Stimulated activated CD4-positive, alpha-beta T cell treated with anti-CD3 and anti-CD28 coated beads, Interleukin-15, amount 100 ng/mL, for 48 hours (primary cell): Measurements from ENCODE around the gene DISP2.

ENCODE experiments used
- DNase-seq, 2 donors: peaks; one replicate each; pipeline ENCODE4 v3.0.0-alpha.2; 2020; ENCODE audit warnings: low read depth in 2 of 2

Gene DISP2

GRCh38 chr15:40388941-40389823, 31.2 kb downstream of the DISP2 start:
- no peak for DNase-seq

DNA sequence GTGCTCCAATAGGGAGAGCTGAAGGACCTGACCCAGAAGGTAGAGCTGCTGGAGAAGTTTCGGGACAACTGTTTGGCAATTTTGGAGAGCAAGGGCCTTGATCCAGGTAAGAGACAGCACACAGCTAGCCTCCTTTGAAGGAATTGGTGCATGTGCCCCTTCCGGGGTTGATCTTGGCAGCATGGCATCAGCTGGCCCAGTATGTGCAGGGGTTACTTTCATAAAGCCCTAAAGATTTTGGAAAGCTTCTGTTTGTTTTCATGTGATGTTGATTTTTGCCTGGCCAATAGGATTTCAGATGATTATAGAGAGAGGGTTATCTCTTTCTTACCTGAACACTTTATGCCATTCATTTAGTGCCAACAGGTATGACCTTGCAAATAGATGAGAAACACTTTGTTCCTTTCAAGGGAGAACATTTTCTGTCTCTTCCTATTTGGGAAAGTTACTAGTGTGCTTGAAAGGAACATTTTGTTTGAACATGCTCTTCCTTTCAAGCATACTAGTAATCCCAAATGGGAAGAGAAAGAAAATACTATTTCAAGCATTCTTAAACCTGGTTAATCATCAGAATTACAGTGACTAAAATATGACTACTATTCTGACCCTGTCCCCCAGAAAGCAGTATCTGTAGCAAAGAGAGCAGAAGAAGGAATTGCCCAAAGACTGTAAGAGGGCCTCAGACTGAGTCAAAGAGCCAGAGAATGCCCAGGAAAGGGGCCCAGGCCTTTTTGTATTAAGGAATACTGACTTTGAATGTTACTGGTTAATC, 32.0 kb downstream of the DISP2 start:
- DNase-seq, result no peak

- DNase-seq, result no peak
Measured at GRCh38 chr15:40392986-40393948, 35.2 kb downstream of the DISP2 start.

GRCh38 chr15:40397688-40398412, 39.8 kb downstream of the DISP2 start:
- DNase-seq, result no peak

- DNase-seq, result no peak
Measured at GRCh38 chr15:40398413-40398873, 40.4 kb downstream of the DISP2 start.

DNA sequence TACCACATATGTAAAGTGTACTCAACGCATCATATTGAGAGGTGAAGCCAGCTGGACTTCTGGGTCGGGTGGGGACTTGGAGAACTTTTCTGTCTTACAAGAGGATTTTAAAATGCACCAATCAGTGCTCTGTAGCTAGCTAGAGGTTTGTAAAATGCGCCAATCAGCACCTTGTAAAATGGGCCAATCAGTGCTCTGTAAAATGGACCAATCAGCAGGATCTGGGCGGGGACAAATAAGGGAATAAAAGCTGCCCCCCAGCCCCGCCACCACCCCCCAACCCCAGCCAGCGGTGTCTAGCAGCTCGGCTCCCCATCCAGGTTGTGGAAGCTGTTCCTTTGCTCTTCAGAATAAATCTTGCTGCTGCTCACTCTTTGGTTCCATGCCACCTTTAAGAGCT, 41.4 kb downstream of the DISP2 start:
- no peak for DNase-seq

- DNase-seq, result peak; percentile 85 to 89
Measured at GRCh38 chr15:40405501-40406381, 47.7 kb downstream of the DISP2 start, which contains the start of gene IVD. Gene IVD, plus strand, starts transcription at chr15:40405795. Its CDS starts 33 bp downstream, at chr15:40405828.

GRCh38 chr15:40407330-40407990, 49.4 kb downstream of the DISP2 start:
- no peak for DNase-seq

DNA sequence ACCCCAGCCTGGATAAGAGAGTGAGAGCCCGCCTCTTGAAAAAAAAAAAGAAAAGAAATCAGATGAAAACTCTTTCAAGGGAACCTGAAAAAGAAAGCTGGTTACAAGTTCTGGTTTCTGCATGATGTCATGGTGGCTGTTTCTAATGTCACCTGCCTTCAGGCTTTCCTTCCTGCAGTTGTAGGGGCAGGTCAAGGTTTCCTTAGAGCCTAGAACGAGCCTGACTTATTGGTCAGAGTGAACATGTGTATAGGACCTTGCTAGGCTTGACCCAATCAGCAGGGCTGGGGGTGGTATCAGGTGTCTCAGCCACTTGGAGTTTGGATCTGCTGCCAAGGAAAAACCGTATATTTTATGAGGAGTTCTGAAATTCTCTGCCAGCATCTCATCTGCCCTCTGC, 51.3 kb downstream of the DISP2 start:
- DNase-seq, result no peak

GRCh38 chr15:40410476-40410875, 52.5 kb downstream of the DISP2 start:
- DNase-seq, result no peak

GRCh38 chr15:40412095-40412759, 54.2 kb downstream of the DISP2 start:
- no peak for DNase-seq

- no peak for DNase-seq
Measured at GRCh38 chr15:40413036-40413435, 55.0 kb downstream of the DISP2 start.

DNA sequence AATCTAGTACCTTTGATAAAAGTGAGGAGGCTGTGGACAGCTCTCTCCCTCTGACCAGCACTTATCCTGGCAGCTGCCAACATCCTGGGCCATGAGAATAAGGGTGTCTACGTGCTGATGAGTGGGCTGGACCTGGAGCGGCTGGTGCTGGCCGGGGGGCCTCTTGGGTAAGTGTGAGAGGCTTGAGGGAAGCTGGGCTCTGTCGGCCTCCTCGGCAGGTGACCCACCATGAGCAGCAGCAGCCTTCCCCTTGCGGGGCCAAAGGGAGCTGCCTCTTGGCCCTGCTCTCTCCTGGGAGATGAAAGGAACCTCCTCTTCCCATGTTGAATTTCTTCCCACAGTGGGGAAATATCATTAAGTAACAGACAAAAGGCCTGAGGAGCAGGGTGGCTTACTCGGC, 56.8 kb downstream of the DISP2 start:
- DNase-seq, result no peak

GRCh38 chr15:40415226-40415625, 57.2 kb downstream of the DISP2 start:
- DNase-seq, result no peak

GRCh38 chr15:40416056-40416455, 58.0 kb downstream of the DISP2 start:
- no peak for DNase-seq

- DNase-seq, result no peak
Measured at GRCh38 chr15:40418126-40418525, 60.1 kb downstream of the DISP2 start.

DNA sequence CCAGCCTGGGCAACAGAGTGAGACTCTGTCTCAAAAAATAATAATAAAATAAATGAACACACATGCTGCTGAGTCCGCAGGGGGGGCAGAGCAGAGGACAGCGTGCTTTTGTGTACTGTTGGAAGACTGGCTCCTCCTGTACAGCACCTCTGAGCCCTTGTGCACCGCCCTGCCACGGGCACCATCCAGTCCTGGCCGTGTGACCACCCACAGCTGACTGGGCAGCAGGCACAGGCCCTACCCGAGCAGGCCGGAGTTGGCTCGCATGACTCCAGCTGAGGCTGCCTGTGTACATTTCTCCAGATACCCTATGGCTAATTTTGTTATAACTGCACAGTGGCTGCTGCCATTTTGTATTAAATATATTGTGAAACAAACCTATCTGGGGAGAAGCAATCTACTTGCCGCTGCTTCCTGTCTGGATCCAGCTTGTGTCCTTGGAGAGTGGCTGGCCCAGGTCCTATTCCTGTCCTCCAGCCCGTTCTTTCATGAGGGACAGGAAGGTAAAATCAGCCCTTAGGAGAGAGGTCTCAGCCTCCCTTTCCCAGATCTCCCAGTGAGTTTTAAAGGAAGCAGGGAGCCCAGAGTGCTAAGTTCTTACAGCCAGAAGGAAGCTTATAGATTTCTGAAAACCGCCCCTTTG, 62.2 kb downstream of the DISP2 start:
- no peak for DNase-seq

GRCh38 chr15:40420793-40421192, 62.8 kb downstream of the DISP2 start:
- no peak for DNase-seq
